K562 (cell line): ENCODE measurements around the gene MLXIPL. TPM values are rescaled to one million over a fixed set of nuclear protein-coding genes. Genes with fewer than 3 reads are reported as not detected.

Experiments
- FIP1L1 ChIP-seq: fragments of 200-400 bp; formaldehyde crosslinking; IDR thresholded peaks from 2 replicates; pipeline ENCODE4 v1.6.1; 2018; ENCODE audit warnings: mild to moderate bottlenecking, low read depth, low read length; ENCODE audit not compliant: poor library complexity, severe bottlenecking
- FOXK2 ChIP-seq, 2 experiments: fragments of 450-650 bp; IDR thresholded peaks in 1 of 2; conservative IDR thresholded peaks in 1 of 2; 2 replicates each; pipeline ENCODE4 v1.6.1; 2016; ENCODE audit warnings: low read depth in 2 of 2, mild to moderate bottlenecking in 1 of 2
- GTF2F1 ChIP-seq: IDR thresholded peaks from 2 replicates; pipeline ENCODE4 v1.6.1; 2011; ENCODE audit warnings: low read depth, low read length, improper control_type of control experiment
- HLTF ChIP-seq: fragments of 450-650 bp; IDR thresholded peaks from 2 replicates; pipeline ENCODE4 v1.6.1; 2016
- MED1 ChIP-seq: sonication (generic); formaldehyde crosslinking; IDR thresholded peaks from 2 replicates; pipeline ENCODE4 v1.8.1; 2023; ENCODE audit warnings: missing genetic modification reagents, borderline replicate concordance
- NFRKB ChIP-seq: fragments of 450-650 bp; IDR thresholded peaks from 2 replicates; pipeline ENCODE4 v1.6.1; 2016; ENCODE audit warnings: low read depth
- SPI1 ChIP-seq: IDR thresholded peaks from 2 replicates; pipeline ENCODE4 v1.6.1; 2011; ENCODE audit warnings: low read depth, low read length, control low read depth, borderline replicate concordance
- YY1 ChIP-seq, 3 experiments: IDR thresholded peaks; 2 replicates each; pipeline ENCODE4 v1.6.1; 2011; ENCODE audit warnings: low read length in 2 of 3, mild to moderate bottlenecking in 2 of 3, moderate library complexity in 2 of 3, borderline replicate concordance in 1 of 3, control low read depth in 1 of 3, low read depth in 1 of 3; ENCODE audit not compliant: insufficient read depth in 3 of 3, insufficient replicate concordance in 2 of 3, control insufficient read depth in 1 of 3, insufficient read length in 1 of 3; ENCODE audit errors: extremely low read depth in 1 of 3
- ZBTB1 ChIP-seq: sonication (generic); formaldehyde crosslinking; IDR thresholded peaks from 2 replicates; pipeline ENCODE4 v1.8.1; 2023; ENCODE audit warnings: missing genetic modification reagents, low read depth, mild to moderate bottlenecking, borderline replicate concordance
- ZC3H11A ChIP-seq: IDR thresholded peaks from 2 replicates; pipeline ENCODE4 v1.6.1; 2012; ENCODE audit warnings: low read depth, low read length, improper control_type of control experiment
- ZNF384 ChIP-seq: IDR thresholded peaks from 2 replicates; pipeline ENCODE4 v1.6.1; 2012; ENCODE audit warnings: low read depth, low read length, improper control_type of control experiment
- ZNF584 ChIP-seq: fragments of 200-800 bp; sonication (Bioruptor generic); IDR thresholded peaks from 2 replicates; pipeline ENCODE4 v1.6.1; 2016; ENCODE audit warnings: low read depth, mild to moderate bottlenecking, missing genetic modification characterization, missing compliant biosample characterization
- ZNF707 ChIP-seq: fragments of 250-450 bp; sonication (Bioruptor Pico); conservative IDR thresholded peaks from 2 replicates; pipeline ENCODE4 v1.8.0; 2022; ENCODE audit warnings: inconsistent platforms, mild to moderate bottlenecking, moderate library complexity
- ZNF780A ChIP-seq: fragments of 250-450 bp; sonication (Bioruptor Pico); IDR thresholded peaks from 2 replicates; pipeline ENCODE4 v1.5.0; 2021; ENCODE audit warnings: mild to moderate bottlenecking
- polyA plus RNA-seq, 8 experiments: library from polyadenylated mRNA; depleted of rRNA in 4 of 8; stranded (reverse) in 5 of 8; unstranded in 3 of 8; fragments of >200 nt; fragmentation: Nextera tagmentation in 2 of 8; fragmentation: Illumina TruSeq in 1 of 8; extraction: Ambion mirVana in 2 of 8; extraction: Trizol in 1 of 8; gene quantifications; 2 replicates each; pipeline versions ENCODE4 v1.2.1 to v1.2.3, GENCODE V29; 2011 to 2014; ENCODE audit warnings: inconsistent platforms in 1 of 8, missing spikeins in 1 of 8
- total RNA-seq, 7 experiments: library from RNA; depleted of rRNA in 6 of 7; stranded (reverse); fragments of >200 nt in 6 of 7; fragmentation: Illumina TruSeq in 2 of 7; extraction: Trizol in 2 of 7; gene quantifications; 2 replicates each; pipeline versions ENCODE4 v1.2.1 to v1.2.3, GENCODE V29; 2011 to 2021; ENCODE audit warnings: low replicate concordance in 1 of 7
- TF ChIP-seq, protein P1 (sequence below), 2 experiments: fragments of 250-450 bp in 1 of 2; fragments of 450-650 bp in 1 of 2; sonication (Bioruptor Pico) in 1 of 2; IDR thresholded peaks; 2 replicates each; pipeline versions ENCODE4 v1.6.1 to v1.8.0; 2016 to 2021; ENCODE audit warnings: mild to moderate bottlenecking in 2 of 2, moderate library complexity in 2 of 2, missing compliant biosample characterization in 1 of 2, missing genetic modification characterization in 1 of 2
- TF ChIP-seq, protein P2 (sequence below): fragments of 450-650 bp; formaldehyde crosslinking; IDR thresholded peaks from 2 replicates; pipeline ENCODE4 v1.4.0; 2020; ENCODE audit warnings: mild to moderate bottlenecking, mixed read lengths
- TF ChIP-seq, protein P3 (sequence below): fragments of 450-650 bp; formaldehyde crosslinking; IDR thresholded peaks from 2 replicates; pipeline ENCODE4 v1.4.0; 2022; ENCODE audit warnings: missing genetic modification characterization
- TF ChIP-seq, protein P4 (sequence below): fragments of 250-450 bp; sonication (Bioruptor Pico); IDR thresholded peaks from 2 replicates; pipeline ENCODE4 v1.5.0; 2021; ENCODE audit warnings: mild to moderate bottlenecking, borderline replicate concordance

Gene MLXIPL
- total and polyA plus RNA-seq, 9 of the 15 experiments (the other 6 are each of a cell fraction or from before 2014, with no cell fraction given) = 0.11 to 18.4 (median 1.4) TPM

DNA sequence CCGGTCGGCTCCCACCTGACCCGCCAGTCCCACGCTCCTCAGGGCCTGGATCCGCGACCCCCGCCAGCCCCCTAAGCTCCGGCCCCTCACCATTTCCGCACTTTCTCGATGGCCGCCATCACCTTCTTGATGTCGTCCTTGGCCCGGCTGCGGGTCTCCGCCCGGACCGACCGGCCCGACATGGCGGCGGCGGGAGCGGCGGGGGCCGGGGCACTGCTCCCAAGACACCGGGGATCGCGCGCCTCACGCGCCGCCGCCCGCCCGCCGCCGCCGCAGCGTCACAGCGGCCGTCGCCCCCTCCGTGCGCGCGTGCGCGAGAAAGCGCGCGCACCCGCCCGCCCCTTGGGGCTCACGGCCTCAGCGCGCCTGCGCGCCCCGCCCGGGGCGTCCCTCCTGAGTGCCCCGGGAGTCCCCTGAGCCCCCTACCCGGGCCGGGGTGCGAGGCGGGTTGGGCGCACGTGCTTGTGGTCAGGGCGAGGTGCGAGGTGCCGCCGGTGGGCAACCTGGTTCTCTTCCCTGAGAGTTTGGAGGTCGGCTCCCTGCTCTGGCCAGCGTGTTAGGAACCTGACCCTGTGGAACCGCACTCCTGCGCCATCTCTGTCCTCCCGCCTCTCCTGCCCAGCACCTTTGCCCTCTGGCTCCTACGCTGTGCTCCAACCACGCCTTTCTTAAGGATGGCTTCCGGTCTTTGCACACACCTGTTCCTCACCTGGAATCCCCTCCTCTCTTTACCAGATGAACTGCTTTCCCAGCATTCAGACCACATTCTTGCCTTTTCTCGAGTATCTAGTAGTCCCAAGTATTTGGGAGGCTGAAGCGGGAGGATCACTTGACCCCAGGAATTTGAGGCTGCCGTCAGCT is 66.7 kb downstream of the MLXIPL start, which contains the start of gene BCL7B (continued):
- TF ChIP-seq, protein P1, sequence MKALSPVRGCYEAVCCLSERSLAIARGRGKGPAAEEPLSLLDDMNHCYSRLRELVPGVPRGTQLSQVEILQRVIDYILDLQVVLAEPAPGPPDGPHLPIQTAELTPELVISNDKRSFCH (CRISPR knock-in tag; IDR thresholded peaks at IDR 0.05) = no peak
- TF ChIP-seq, protein P1 (tag; IDR thresholded peaks at IDR 0.05) = peak; percentile 30; the same call in 1 of the 2 replicates
- TF ChIP-seq, protein P2, sequence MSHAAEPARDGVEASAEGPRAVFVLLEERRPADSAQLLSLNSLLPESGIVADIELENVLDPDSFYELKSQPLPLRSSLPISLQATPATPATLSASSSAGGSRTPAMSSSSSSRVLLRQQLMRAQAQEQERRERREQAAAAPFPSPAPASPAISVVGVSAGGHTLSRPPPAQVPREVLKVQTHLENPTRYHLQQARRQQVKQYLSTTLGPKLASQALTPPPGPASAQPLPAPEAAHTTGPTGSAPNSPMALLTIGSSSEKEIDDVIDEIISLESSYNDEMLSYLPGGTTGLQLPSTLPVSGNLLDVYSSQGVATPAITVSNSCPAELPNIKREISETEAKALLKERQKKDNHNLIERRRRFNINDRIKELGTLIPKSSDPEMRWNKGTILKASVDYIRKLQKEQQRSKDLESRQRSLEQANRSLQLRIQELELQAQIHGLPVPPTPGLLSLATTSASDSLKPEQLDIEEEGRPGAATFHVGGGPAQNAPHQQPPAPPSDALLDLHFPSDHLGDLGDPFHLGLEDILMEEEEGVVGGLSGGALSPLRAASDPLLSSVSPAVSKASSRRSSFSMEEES (CRISPR knock-in tag) = no peak
- peak; percentile 8; the same call in 1 of the 2 replicates for TF ChIP-seq NFRKB
- TF ChIP-seq, protein P3, sequence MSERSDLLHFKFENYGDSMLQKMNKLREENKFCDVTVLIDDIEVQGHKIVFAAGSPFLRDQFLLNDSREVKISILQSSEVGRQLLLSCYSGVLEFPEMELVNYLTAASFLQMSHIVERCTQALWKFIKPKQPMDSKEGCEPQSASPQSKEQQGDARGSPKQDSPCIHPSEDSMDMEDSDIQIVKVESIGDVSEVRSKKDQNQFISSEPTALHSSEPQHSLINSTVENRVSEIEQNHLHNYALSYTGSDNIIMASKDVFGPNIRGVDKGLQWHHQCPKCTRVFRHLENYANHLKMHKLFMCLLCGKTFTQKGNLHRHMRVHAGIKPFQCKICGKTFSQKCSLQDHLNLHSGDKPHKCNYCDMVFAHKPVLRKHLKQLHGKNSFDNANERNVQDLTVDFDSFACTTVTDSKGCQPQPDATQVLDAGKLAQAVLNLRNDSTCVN (CRISPR knock-in tag) = peak; percentile 57; the same call in 1 of the 2 replicates
- TF ChIP-seq, protein P4, sequence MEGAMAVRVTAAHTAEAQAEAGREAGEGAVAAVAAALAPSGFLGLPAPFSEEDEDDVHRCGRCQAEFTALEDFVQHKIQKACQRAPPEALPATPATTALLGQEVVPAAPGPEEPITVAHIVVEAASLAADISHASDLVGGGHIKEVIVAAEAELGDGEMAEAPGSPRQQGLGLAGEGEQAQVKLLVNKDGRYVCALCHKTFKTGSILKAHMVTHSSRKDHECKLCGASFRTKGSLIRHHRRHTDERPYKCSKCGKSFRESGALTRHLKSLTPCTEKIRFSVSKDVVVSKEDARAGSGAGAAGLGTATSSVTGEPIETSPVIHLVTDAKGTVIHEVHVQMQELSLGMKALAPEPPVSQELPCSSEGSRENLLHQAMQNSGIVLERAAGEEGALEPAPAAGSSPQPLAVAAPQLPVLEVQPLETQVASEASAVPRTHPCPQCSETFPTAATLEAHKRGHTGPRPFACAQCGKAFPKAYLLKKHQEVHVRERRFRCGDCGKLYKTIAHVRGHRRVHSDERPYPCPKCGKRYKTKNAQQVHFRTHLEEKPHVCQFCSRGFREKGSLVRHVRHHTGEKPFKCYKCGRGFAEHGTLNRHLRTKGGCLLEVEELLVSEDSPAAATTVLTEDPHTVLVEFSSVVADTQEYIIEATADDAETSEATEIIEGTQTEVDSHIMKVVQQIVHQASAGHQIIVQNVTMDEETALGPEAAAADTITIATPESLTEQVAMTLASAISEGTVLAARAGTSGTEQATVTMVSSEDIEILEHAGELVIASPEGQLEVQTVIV (CRISPR knock-in tag) = no peak; the same call in 1 of the 2 replicates
- no peak for TF ChIP-seq SPI1
- TF ChIP-seq FIP1L1 = no peak
- TF ChIP-seq ZNF707 (CRISPR knock-in tag) = no peak
- TF ChIP-seq ZNF584 = 0 out of 2 replicates have a peak, but pooled peaks have one; percentile 28
- TF ChIP-seq HLTF = peak; percentile 42; the same call in 1 of the 2 replicates
- TF ChIP-seq ZBTB1 (CRISPR knock-in tag) = peak; percentile 48; the same call in 1 of the 2 replicates
- no peak for TF ChIP-seq ZNF384
- no peak for TF ChIP-seq MED1 (CRISPR knock-in tag)
- TF ChIP-seq GTF2F1 = no peak
- TF ChIP-seq ZC3H11A = no peak
- TF ChIP-seq FOXK2 (conservative IDR thresholded peaks at IDR 0.05 in 1 of 2, IDR thresholded peaks at IDR 0.05 in 1 of 2; ENCODE audit: low read depth in 2 of 2) = no peak
- no peak for TF ChIP-seq ZNF780A (CRISPR knock-in tag)
- peak; percentile 43 to 83 (median 80) for TF ChIP-seq YY1 (IDR thresholded peaks at IDR 0.05; ENCODE audit: borderline replicate concordance in 1 of 3, control insufficient read depth in 1 of 3, extremely low read depth in 1 of 3, insufficient read depth in 3 of 3, insufficient read length in 1 of 3, insufficient replicate concordance in 2 of 3, low read depth in 1 of 3, low read length in 2 of 3)
